Midbrain (tissue), 1 donor: ENCODE measurements around the gene SDK1.

Experiments used
- DNase-seq: peaks from one replicate; lab custom pipeline; 2025; lab: John Stamatoyannopoulos, UW

Gene SDK1

DNA sequence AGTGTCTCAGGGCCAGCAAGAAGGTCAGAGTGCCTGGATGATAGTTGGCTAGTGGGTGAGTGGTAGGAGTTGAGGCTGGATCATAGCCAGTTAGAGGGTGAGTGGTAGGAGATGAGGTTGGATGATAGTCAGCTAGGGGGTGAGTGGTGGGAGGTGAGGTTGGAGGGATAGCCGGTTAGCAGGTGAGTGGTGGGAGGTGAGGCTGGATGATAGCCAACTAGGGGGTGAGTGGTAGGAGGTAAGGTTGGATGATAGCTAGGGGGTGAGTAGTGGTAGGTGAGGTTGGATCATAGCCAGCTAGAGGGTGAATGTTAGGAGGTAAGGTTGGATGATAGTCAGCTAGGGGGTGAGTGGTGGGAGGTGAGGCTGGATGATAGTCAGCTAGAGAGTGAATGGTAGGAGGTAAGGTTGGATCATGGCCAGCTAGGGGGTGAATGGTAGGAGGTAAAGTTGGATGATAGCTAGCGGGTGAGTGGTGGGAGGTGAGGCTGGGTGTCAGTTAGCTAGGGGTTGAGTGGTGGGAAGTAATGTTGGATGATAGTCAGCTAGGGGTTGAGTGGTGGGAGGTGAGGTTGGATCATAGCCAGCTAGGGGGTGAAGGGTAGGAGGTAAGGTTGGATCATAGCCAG lies 226.6 kb downstream of the SDK1 start:
- no peak for DNase-seq

DNA sequence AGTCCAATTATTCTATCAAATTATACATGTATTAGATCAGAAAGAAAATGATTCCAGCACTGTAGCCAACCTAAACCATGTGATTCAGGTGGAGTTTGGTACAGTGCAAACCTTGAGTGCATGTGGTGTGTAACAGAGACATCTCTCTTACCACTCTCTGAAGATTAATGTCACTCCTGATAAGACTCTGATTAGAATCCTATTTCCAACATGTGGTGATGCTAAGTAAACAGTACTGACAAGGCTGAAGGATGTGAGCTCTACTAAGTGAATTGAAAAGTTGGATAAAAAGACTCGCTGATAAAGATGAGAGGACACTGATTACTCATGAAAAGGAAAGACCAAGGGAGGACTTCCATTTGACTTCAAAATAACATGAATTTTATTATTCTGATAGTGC lies 232.0 kb downstream of the SDK1 start:
- no peak for DNase-seq

DNA sequence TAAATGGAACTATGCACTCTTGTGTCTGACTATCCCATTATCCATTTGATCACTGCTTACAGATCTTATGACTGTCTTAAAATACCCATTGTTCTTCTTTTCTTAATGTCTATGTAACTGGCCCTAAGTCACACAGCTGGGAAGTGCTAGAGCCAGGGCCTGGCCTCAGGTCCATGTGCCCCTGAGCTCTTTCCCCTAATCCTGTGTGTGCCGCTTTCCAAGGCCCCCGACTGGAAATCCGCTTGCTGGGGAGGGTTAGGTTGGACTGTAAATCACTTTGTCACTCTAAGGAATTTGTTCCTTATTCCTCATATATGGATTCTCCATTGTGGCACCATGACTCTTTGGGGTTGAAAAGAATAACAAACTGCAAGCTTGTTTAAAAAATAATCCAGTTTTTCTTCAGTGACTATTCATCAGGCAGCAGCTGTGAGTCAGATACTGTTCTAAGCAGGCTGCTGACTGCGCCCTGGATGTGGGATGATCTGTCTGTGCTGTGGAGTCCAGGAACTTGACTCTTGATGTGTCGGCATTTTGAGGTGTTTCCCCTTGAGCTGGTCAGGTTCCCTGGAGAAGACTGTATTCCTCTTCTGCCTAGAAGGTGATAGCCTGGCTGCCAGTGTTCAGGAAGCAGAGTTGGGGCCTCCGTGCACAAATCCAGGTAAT lies 236.3 kb downstream of the SDK1 start:
- DNase-seq, result no peak

DNA sequence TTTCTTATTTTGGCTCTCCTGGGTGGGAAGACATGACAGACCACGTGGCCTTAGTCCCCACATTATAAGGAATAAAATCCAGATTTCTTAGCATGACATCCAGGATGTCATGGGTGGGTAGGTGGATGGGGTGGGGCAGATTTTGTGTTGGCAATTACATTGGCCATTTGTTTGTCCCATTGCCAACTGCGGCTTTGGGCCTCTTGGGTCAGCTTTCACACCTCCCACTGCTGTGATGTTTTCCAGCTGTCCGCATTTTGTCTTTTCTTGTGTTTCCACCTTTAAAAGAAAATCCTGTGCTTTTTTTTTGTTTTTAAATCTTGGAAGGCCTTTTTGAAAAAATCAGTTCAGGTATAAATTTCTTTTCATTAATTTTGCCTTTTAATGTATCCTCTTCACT lies 237.0 kb downstream of the SDK1 start:
- DNase-seq, result no peak

DNA sequence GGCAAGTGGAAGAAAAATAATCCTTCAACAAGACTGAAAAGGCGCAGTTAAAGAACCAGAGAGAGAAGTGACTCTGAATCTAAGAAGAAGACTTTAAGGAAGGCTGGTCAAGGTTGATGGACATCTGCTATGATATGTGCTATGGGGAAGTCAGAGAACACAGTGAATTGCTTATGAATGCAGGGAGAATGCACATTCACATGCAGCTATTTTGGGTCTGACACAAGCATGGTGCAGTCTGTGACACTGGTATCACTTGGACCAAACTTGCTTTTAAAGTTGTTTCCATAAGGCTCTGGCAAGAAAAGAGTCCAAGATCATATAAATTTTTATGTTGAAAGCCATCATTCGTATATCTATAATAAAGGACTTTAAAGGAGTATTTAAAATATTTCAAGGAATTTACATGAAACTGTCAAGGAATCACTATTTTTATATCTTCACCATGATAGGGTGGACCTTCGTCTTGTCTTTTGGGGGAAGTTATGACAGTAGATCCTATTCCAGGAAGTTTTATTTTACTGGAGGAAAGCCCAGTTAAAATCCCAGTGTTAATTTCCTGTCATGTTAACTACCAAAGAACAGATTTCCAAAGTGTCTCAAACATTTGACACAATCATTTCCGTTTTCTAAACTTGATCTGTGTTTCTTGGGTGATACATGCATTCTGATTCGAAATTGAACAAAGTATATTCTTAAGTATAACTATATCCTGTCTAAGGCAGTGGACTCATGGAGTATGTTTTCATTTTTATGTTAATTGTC lies 239.6 kb downstream of the SDK1 start:
- DNase-seq, result no peak

DNA sequence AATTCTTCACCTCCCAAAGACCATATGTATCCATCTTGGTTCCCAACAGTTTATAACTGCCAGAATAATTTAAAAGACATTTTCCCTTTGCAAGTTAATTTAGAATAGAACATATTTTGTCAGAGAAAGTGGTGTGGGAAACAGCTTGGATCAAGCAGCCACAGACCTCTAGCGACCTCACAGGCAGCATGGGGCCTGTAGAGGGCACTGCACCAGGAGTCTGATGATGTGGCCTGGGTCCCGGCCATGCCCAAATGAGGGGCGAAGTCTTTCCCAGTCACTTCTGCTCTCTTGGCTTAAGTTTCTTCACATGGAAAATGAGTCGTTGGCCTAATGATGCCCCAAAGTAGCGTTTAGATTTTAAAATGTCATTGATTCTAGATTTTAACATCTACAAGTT lies 243.2 kb downstream of the SDK1 start:
- no peak for DNase-seq

DNA sequence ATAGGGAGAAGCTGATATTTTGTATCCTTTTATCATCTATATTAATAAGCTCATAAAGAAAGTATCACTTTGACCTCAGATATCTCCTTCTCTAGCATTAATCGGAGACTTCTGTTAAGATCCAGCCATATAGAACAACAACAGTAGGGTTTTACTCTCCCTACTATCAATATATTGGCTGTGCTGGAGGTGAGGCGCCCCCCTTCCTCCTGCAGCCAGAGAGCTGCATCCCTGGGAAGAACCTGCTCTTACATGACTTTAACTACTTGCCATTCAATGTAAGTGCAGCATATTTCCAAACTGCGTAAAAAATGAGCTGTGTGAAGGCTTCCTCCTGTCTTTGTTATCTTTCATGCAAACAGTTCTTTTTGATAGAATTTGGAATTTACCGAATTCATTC lies 247.8 kb downstream of the SDK1 start:
- no peak for DNase-seq

DNA sequence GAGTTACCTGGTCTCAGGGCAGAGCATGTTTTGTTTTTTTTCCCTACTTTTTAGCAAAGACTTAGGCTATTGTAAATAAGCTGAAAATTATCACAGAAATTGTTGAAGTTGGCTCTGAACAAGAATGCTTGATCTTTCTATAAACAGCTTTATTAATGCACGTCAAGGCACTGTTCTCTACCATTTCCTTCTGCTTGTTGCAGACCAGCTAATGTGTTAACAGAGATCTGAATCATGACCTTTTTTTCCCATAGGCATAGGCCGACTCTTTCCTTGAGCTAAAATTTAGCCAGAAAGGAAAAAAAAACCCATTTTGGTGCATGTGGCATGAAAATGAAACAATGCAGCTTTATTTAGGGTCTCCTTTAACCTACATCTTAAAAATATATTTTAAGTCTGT lies 248.5 kb downstream of the SDK1 start:
- no peak for DNase-seq

DNA sequence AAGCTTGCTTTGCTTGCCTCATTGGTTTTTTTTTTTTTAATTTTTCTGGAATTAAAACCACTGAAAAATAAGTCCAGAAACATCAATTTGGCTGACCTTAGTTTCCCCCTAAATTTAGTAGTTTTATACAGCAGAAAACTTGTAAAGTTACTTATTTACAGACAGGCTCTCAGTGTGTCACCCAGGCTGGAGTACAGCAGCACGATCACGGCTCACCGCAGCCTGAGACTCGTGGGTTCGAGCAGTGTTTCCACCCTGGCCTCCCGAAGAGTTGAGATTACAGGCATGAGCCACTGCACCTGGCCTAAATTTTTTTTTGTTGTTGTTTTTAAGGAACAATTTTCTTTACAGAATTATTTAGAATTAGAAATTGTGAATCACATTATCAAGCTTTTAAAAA lies 250.5 kb downstream of the SDK1 start:
- DNase-seq, result no peak

DNA sequence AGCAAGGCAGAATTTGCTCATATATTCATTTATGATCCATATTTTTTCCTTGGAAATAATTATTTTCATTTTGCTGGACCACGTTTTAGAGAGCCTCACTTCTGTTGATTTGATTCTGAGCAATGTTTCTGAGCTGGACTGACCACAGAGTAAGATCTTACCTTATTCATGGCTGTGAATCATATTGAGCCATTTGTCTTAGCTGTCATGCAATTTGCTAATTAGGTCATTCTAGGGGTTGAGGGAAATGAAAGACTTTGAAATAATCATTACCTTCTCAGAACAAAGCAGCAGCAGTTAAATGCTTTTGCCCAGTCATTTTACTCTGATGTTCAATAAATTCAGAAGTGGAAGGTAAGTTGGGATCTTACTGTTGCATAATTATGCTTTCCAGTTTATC lies 251.4 kb downstream of the SDK1 start:
- DNase-seq, result no peak

DNA sequence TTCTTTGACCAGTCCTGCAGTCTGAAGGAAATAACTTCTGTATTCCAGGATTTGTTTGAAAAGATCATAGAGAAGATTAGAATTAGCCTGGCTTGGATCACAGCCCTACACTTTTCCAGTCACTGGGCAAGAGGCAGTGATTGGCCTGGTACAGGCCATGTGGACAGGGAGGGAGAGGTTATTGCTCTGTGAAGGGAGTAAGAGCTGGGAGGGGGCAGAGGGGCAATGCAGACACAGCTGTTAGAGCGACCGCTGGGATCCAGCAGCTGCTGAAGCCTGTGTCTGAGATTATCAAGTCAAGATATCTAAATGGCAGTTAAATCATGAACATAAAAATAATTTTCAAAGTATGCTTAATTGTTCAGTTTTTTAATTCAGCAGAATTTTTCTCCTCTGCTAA lies 257.3 kb downstream of the SDK1 start:
- DNase-seq, result no peak

DNA sequence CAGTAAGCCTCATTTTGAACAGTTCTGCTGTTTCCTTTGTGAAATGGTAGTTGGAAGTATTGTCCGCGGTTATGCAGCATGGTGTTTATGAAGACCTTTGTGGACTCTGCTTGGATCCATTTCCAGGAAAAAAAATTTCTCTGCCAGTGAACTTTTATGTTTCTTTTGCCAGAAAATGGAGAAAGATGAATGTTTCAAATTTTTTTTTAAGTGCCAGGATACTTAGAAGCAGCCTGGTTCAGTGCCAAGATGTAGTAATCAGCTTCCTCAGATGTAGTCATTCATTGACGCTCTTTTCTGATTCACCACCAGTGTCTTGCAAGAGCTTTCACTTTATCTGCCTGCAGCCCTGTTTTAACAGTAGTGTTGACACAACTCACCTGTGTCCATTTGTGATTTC lies 258.2 kb downstream of the SDK1 start:
- no peak for DNase-seq

DNA sequence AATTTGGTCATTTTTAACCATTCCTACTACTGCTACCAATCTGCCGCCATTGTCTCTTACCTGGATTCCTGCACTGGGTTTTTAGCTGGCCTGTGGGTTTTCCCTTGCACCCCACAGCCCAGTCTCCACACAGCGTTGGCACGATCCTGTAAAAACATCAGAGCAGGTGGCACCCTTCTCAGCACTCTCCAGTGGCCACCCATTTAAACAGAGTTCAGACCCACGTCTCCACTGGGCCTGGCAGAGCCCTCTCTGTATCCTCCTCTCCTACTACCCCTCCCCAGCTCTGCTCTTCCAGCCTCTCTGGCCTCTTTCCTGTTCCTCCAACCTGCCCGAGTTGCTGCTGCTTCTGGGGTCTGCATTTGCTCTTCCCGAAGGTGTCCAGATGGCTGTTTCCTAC lies 259.4 kb downstream of the SDK1 start:
- DNase-seq, result no peak

DNA sequence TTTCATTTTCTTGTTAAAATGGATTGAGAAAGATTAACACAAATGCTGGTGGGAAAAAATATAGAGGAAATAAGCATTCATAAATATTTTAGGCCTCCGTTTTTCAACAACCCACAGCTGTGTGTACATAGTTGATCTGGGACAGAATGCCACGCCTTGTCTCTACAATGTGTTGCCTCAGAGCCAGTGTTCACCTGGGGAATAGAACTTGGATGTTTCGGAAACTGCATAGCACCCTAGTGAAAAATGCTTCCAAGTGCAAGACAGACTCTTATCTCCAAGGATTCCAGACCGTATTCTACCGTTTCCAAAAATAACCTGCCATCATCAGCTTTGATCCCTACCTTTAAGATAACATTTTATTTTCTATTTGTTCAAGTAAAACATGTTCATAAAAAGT lies 260.9 kb downstream of the SDK1 start:
- DNase-seq, result no peak

DNA sequence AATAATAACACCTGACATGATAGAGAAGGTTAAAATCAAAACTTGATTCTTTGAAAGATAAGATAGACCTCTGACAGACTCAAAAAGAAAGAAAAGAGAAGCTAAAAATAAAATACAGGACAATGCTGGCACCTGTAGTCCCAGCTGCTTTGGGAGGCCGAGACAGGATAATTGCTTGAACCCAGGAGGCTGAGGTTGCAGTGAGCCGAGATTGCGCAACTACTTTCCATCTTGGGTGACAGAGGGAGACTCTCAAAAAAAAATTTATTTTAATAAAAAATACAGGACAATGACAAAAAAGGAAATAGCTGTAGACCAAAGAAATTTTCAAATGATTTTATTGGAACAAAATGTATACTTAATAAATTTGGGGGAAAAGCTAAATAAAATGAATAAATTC lies 263.2 kb downstream of the SDK1 start:
- no peak for DNase-seq

DNA sequence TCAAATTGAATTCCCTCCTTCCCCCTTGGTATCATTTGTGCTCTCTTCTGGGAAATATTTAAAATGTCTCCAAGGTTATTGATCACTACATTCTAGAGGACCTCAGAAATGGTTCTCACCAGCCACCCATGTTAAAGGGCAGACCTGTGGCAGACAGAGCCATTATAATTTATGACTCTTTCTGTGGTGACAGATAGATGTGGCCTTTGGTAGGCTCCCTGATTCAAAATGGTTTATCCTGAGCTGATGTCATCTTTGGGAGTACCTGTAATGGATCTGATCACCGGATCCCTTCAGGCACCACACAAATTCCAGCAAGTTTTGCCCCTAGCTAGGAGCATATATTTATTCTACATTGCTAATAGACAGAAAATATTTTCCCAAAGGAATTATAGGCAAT lies 267.5 kb downstream of the SDK1 start:
- DNase-seq, result no peak

DNA sequence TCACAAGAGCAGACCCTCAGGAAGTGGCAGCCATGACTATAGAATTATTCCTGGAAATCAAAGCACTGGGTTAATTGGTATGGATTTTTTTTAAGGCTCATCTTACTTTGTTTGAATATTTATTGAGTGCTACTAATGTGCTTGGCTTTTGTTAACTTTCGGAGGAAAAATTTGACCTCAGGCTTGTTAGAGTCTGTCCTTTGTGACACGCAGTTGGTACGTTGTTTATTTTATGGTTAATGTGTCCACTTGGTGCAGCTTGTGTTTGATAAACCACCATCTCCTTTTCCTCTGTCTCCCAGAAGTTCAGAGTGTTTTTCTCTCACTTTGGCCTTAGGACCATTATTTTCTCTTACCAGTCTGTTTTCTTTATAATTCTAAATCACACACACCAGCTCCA lies 268.6 kb downstream of the SDK1 start:
- DNase-seq, result no peak

DNA sequence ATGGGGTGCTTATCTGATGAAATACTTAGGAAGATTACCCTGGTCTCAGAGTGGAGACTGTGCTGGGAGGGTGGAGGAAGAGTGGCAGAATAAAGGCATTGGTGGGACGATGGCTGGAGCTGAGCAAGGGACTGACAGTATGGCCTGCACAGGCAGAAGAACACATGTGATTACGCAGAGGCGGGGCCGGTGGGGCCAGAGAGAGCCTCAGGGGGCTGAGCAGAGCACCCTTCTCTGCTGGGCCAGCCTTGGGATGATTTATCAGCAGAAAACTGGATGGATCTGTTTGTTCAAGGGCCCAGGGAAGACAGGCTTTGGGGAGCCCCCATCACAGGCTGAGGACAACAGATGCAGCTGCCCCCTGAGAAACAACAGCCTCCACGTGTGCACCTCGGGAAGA lies 272.1 kb downstream of the SDK1 start:
- no peak for DNase-seq

DNA sequence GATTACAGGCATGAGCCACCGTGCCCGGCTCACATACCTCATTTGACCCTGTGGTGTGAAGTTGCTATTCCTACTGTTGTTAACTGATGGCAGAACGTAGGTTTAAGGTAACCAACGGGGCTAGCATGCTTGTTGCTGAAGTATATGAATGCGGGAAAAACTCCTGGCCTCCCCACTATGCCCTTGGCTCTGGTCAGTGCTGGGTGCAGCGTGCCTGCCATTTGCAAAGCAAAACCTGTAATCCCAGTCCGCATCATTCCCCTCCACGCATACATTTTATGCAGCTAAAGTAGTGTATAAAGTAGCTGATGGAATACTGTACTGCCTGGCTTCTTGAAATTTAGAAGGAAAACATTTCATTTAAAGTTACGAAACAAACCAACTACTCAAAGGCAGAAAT lies 273.3 kb downstream of the SDK1 start:
- DNase-seq, result no peak

DNA sequence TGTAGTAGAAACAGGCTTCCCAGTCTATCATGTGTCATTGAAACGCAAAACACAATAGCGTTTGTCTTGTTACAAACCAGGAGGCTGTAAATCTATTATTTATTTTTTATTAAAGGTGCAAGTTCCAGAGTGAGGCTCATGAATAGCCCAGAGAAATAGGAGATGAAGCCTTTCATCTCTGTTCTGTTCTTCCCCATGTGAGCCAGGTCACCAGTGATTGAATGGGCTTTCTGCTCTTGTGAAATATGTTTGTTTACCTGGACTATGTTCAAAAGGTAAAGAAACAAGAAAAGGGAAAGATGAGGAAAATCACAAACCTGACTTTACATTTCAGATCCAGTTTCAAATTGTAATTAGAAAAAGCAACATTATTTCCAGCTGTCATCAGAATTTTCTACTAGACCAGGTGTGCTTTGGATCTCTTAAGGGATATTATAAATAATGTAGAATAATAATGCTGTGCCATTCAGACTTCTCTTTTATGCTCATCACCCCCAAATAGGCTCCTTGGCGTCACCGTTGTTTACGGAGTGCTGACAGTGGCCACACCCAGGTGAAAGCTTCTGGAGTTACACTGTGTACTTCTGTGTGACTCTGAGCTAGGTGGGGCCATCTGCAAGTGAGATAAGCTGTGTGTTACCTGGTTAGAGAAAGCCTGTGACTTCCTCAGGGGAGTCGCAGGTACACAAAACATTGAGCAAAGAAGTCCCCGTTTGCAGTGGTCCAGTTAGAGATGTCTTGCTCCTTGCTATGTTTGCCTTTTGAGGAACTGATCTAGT lies 274.9 kb downstream of the SDK1 start:
- DNase-seq, result no peak

DNA sequence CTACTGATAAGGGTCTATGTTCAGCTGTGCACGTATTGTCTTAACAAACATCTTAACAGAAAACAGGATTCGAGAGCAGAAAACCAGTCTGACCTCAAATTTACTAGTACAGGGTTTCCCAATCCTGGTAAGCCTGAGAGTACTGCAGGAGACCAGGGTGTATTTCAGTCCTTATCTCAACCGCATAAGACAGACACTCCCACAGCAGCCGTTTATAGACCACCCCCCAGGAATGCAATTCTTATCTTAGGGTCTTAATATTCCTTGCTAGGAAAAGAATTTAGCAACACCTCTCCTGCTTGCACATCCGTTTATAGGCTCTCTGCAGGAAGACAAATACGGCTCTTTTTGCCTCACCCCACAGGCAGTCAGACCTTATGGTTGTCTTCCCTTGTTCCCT lies 277.3 kb downstream of the SDK1 start:
- no peak for DNase-seq

DNA sequence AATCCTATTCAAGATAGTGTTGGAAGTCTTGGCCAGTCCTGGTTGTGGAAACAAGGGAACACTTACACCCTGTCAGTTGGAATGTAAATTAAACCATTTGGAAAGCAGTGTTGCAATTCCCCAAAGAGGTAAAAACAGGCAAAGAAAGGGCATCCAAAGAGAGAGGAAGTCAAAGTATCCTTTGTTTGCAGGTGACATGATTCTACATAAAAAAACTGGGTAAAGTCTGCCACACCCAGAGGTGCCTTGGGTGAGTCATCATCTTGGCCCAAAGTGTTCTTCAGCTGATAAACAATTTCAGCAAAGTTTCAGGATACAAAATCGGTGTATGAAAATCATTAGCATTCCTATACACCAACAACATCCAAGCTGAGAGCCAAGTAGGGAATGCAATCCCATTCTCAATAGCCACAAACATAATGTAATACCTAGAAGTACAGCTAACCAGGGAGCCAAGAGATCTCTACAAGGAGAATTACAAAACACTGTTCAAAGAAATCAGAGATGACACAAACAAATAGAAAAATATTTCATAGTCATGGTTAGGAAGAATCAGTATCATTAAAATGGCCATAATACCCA lies 278.7 kb downstream of the SDK1 start:
- no peak for DNase-seq
